Skeletal muscle satellite cell (primary cell): ENCODE data around the gene BEX2. TPM values are rescaled to one million over a fixed set of nuclear protein-coding genes. Genes with fewer than 3 reads are reported as not detected.

Experiments used
- small RNA-seq: library from RNA; depleted of rRNA; stranded (forward); fragments of <200 nt; gene quantifications from one replicate; pipeline ENCODE3, GENCODE V24; 2012

BEX2 gene

Small RNAs within 50 kb of the gene (small RNA-seq; reads per million reads assigned to genes)
- gene Z92846.1: not detected
